Ovary (tissue), 9 donors: ENCODE results near the gene NFILZ. TPM values are rescaled to one million over a fixed set of nuclear protein-coding genes. Genes with fewer than 3 reads are reported as not detected.
"Not testable (repeated sequence)": the region's sequence is repeated elsewhere in the genome, so short reads cannot be mapped to it uniquely, and the experiment has no call there.

ENCODE experiments used
- DNase-seq, 5 donors: peaks; one replicate each; pipeline ENCODE4 v3.0.0-alpha.2; 2019 to 2020
- H3K27ac ChIP-seq, 2 donors: fragments of 200-600 bp; one replicate each; pipeline versions ENCODE4 v1.5.1 to v1.8.0; 2019 to 2022
- H3K27me3 ChIP-seq: fragments of 200-600 bp; one replicate; pipeline ENCODE4 v1.8.0; 2022
- H3K36me3 ChIP-seq: fragments of 200-600 bp; sonication (generic); one replicate; pipeline ENCODE4 v1.5.1; 2019
- H3K4me1 ChIP-seq: one replicate; pipeline ENCODE4 v1.8.1; 2013; ENCODE audit warnings: mild to moderate bottlenecking, moderate library complexity; ENCODE audit not compliant: insufficient read depth
- H3K4me3 ChIP-seq: fragments of 200-600 bp; sonication (generic); one replicate; pipeline ENCODE4 v1.5.1; 2017
- H3K9me3 ChIP-seq, 2 donors: fragments of 200-600 bp in 1 of 2; sonication (generic) in 1 of 2; one replicate each; pipeline versions ENCODE4 v1.5.1 to v1.8.1; 2013 to 2019; ENCODE audit warnings: mild to moderate bottlenecking in 1 of 2, moderate library complexity in 1 of 2
- CTCF ChIP-seq, 3 donors: fragments of 450-650 bp in 2 of 3; fragments of 200-600 bp in 1 of 3; IDR thresholded peaks; one replicate each; pipeline versions ENCODE4 v1.5.1 to v1.8.0; 2016 to 2022; ENCODE audit warnings: antibody characterized with exemption in 3 of 3, mild to moderate bottlenecking in 1 of 3
- EP300 ChIP-seq: sonication (generic); formaldehyde crosslinking; IDR thresholded peaks from one replicate; pipeline ENCODE4 v1.6.1; 2017; ENCODE audit warnings: antibody characterized with exemption
- POLR2A ChIP-seq: fragments of 450-650 bp; IDR thresholded peaks from one replicate; pipeline ENCODE4 v1.6.1; 2017; ENCODE audit warnings: antibody characterized with exemption, mild to moderate bottlenecking, moderate library complexity
- WGBS, 3 donors: extraction: QIAGEN DNeasy Blood & Tissue Kit in 1 of 3; methylation state at CpG; one replicate each; pipeline versions ENCODE4 v1.1.5 to v1.1.7; 2013 to 2017; 5-methylcytosine and 5-hydroxymethylcytosine counted together
- intact Hi-C, 4 donors: fragments of 100-400 bp; cut with DNase I; formaldehyde crosslinking; loops; one replicate each; pipeline versions ENCODE4 v1.11.0 to v1.15.1; 2022 to 2023
- polyA plus RNA-seq, 2 donors: library from polyadenylated mRNA; stranded (reverse); fragments of 200-250 nt in 1 of 2; fragments of 350-450 nt in 1 of 2; fragmentation: Illumina TruSeq in 1 of 2; extraction: RNeasy Lipid Tissue Mini Kit (QIAGEN cat#74804) in 1 of 2; gene quantifications; one replicate each; pipeline ENCODE4 v1.2.3, GENCODE V29; 2013 to 2014
- total RNA-seq, 7 donors: library from RNA; depleted of rRNA in 2 of 7; stranded (reverse); fragments of >200 nt in 2 of 7; fragmentation: NEBNext Ultra II Directional in 3 of 7; extraction: Animal tissue kit (Norgen Biotek cat#: 25700) in 3 of 7; gene quantifications; one replicate each; pipeline versions ENCODE4 v1.1.0 to v1.2.4, GENCODE V29; 2016 to 2023
- donor health status: DM: no; HTN: no; CAD: no; lungs with moderate emphysema.
- donor health status: DM: no; HTN: no; CAD: no.
- donor health status: Bipolar disorder and iron deficiency.
- donor health status: DM: yes; HTN: yes; CAD: no.
- donor health status: DM: no; HTN: no; CAD: no.
- donor health status: DM: yes; HTN: yes; CAD: no.

Gene NFILZ
- total and polyA plus RNA-seq, 9 donors = not detected

- intact Hi-C loops = no loop called here
- H3K36me3 ChIP-seq = no peaks in the 10 kb centered on the region
- H3K9me3 ChIP-seq = no peaks in the 10 kb centered on the region
- TF ChIP-seq POLR2A (no peak), EP300 (no peak), CTCF (IDR thresholded peaks at IDR 0.05) (no peak)
- DNase-seq = no peak
- no peaks in the 10 kb centered on the region for H3K27me3 ChIP-seq
- WGBS, 3 donors = 69 to 80% (median 78%) methylated on average over 2 of the region's 2 CpGs
- H3K4me1 ChIP-seq = peaks cover 2% of the 10 kb centered on the region
- H3K27ac ChIP-seq = no peak overlapping the region
- H3K4me3 ChIP-seq = no peak overlapping the region
Observed at GRCh38 chr19:8629184-8629583, 1.2 kb upstream of the NFILZ start.

DNA sequence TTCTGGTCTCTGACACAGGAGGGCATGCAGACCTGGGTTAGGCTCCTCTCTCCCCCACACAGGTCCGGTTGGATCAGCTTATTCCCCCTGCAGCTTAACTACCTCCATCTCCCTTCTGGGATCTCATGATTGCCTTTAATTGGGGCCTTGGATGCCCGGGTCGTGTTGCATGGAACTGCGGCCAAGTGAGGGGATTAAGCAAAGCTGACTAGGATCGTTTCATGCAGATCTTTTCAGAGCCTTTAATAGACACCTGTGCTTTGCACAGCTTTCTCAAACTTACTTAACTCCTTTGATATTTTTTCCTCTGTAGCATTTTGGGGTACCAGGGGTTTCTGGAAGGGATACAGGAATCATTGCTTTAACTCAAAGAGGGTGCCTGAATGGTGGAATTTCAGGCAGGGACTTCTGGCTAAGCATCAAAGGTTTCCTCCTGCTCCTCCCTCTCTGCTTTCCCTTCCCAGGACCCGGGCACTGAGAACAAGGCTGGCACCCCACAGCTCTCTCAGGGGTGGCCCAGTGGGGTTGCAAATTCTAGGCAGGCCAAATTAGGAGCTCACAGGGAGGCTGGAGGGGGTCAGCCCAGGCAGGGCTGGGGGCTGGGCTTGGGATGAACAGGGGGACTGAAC lies 477 bp downstream of the NFILZ start:
- intact Hi-C loops = no loop called here
- WGBS, 3 donors = 47 to 59% (median 49%) methylated on average over 6 of the region's 6 CpGs
- Histone ChIP-seq H3K4me1 (peaks cover 2% of the 10 kb centered on the region), H3K36me3 (no peaks in the 10 kb centered on the region), H3K27me3 (no peaks in the 10 kb centered on the region), H3K27ac (no peak overlapping the region), H3K4me3 (no peak overlapping the region), H3K9me3 (no peaks in the 10 kb centered on the region)
- TF ChIP-seq EP300 (no peak), CTCF (IDR thresholded peaks at IDR 0.05) (no peak), POLR2A (no peak)
- no peak for DNase-seq

DNA sequence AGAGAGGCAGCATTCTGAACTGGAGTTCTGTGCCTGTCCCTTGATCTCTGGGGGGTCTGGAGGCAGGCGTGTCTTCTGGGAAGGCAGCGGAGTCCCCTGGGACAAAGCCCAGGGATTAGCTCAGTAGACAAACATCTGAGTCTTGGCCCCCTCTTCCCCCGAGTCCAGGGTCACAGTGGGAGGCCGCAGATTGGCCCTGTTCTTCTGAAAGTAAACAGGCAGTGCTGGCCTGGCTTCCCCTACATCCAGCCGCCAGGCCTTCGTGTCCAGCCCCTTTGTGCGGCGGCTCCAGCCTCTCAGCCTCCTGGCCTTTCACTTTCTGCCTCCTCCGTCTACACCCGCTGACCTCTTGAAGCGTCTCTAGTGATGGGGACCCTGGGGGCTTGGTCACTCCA lies 989 bp downstream of the NFILZ start:
- DNase-seq = peak in 1 of 5 donors; percentile 39
- H3K4me3 ChIP-seq = no peak overlapping the region
- 8 to 14% (median 13%) methylated on average over 11 of the region's 11 CpGs for WGBS, 3 donors
- H3K36me3 ChIP-seq = no peaks in the 10 kb centered on the region
- intact Hi-C loops = no loop called here
- no peaks in the 10 kb centered on the region for H3K9me3 ChIP-seq
- H3K4me1 ChIP-seq = peaks cover 2% of the 10 kb centered on the region
- no peak for TF ChIP-seq POLR2A
- TF ChIP-seq EP300 = no peak
- TF ChIP-seq CTCF (IDR thresholded peaks at IDR 0.05) = no peak
- no peak overlapping the region for H3K27ac ChIP-seq
- no peaks in the 10 kb centered on the region for H3K27me3 ChIP-seq

DNA sequence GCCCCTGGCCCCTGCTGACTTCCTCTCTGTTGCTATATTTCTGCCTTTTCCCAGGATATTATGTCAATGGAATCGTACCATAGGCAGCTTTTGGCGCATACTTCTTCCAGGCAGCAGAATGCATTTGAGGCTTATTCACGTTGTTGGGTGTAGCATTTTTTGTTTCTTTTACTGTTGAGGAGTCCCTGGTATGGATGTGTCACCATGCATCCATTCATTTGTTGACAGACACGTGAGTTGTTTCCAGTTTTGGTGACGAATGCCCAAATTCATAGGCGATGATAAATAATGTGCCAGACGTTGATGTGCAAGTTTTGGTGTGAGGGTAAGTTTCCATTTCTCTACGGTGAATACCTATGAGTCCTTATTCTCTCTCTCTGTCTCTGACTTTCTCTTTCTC lies 5.0 kb downstream of the NFILZ start:
- 87 to 91% (median 87%) methylated on average over 8 of the region's 8 CpGs for WGBS, 3 donors
- TF ChIP-seq POLR2A (no peak), EP300 (no peak), CTCF (IDR thresholded peaks at IDR 0.05) (no peak)
- H3K27me3 ChIP-seq = no peaks in the 10 kb centered on the region
- no peak overlapping the region for H3K4me3 ChIP-seq
- H3K9me3 ChIP-seq = no peaks in the 10 kb centered on the region
- no peaks in the 10 kb centered on the region for H3K36me3 ChIP-seq
- peaks cover 2% of the 10 kb centered on the region for H3K4me1 ChIP-seq
- H3K27ac ChIP-seq = no peak overlapping the region
- DNase-seq = no peak
- intact Hi-C loops = no loop called here

DNA sequence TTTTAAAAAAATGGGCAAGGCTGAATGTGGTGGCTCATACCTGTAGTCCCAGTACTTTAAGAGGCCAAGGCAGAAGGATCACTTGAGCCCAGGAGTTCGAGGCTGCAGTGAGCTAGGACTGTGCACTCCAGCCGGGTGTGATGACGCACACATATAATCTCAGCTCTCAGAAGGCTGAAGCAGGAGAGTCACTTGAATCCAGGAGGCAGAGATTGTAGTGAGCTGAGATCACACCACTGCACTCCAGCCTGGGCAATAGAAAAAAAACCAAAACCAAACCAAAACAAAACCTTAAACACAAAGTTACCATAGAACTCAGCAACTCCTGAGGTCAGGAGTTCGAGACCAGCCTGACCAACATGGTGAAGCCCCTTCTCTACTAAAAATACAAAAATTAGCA lies 6.6 kb downstream of the NFILZ start:
- H3K4me3 ChIP-seq, H3K9me3 ChIP-seq, H3K4me1 ChIP-seq, H3K36me3 ChIP-seq, DNase-seq, intact Hi-C loops, H3K27ac ChIP-seq, H3K27me3 ChIP-seq: not testable (repeated sequence)
- WGBS, 3 donors = 85 to 87% (median 85%) methylated on average over 4 of the region's 4 CpGs
